SJCRH30 (cell line): Measurements from ENCODE around the gene GLO1. TPM values are rescaled to one million over a fixed set of nuclear protein-coding genes. Genes with fewer than 3 reads are reported as not detected.

Source experiments
- DNase-seq, 2 experiments: peaks; one replicate each; pipeline ENCODE4 v3.0.0-alpha.2; 2015 to 2020
- H3K27ac ChIP-seq: fragments of 250-450 bp; sonication (Bioruptor Pico); 2 replicates; pipeline ENCODE4 v1.5.1; 2020; ENCODE audit warnings: mild to moderate bottlenecking, moderate library complexity
- H3K27me3 ChIP-seq: fragments of 250-450 bp; sonication (Bioruptor Pico); 2 replicates; pipeline ENCODE4 v1.5.1; 2020; ENCODE audit warnings: mild to moderate bottlenecking, moderate library complexity
- H3K36me3 ChIP-seq: fragments of 250-450 bp; sonication (Bioruptor Pico); 2 replicates; pipeline ENCODE4 v1.5.1; 2020; ENCODE audit warnings: mild to moderate bottlenecking, moderate library complexity
- H3K4me1 ChIP-seq: fragments of 250-450 bp; sonication (Bioruptor Pico); 2 replicates; pipeline ENCODE4 v1.5.1; 2020; ENCODE audit warnings: mild to moderate bottlenecking, moderate library complexity
- H3K4me3 ChIP-seq: fragments of 250-450 bp; sonication (Bioruptor Pico); 2 replicates; pipeline ENCODE4 v1.5.1; 2020; ENCODE audit warnings: mild to moderate bottlenecking, moderate library complexity
- H3K9me3 ChIP-seq: fragments of 250-450 bp; sonication (Bioruptor Pico); replicated peaks from 2 replicates; pipeline ENCODE4 v1.5.1; 2020; ENCODE audit warnings: mild to moderate bottlenecking, moderate library complexity
- total RNA-seq: library from RNA; depleted of rRNA; stranded (reverse); fragments of >200 nt; shearing (Covaris generic); gene quantifications from 2 replicates; pipeline ENCODE4 v1.2.3, GENCODE V29; 2014; rRNA removed

GLO1 gene
- total RNA-seq, 1 experiment from 2014 or later: 485 TPM

DNA sequence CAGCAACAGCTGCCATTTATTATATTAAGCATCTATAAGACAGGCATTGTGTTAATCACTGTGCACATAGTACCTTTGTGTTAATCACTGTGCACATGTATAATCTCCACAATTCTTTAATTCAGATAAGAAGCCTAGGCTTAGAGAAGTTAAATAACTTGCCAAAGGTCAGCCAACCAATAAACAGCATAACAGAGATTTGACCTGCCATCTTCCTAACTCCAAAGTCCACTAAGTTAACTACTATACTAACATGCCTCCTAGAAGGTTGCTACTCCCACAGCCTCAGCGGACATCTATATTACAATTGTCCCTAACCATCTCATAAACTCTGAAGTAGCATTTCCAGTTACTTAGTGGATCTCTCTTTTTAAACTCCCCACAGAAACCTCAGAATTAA, 66.9 kb downstream of the GLO1 start:
- no peak overlapping the region for H3K4me3 ChIP-seq
- H3K27ac ChIP-seq: no peak overlapping the region
- H3K27me3 ChIP-seq: no peaks in the 10 kb centered on the region
- DNase-seq: no peak
- 0 out of 2 replicates have a peak, but pooled peaks cover 2% of the 10 kb centered on the region for H3K4me1 ChIP-seq
- no peaks in the 10 kb centered on the region for H3K9me3 ChIP-seq
- no peaks in the 10 kb centered on the region for H3K36me3 ChIP-seq

DNA sequence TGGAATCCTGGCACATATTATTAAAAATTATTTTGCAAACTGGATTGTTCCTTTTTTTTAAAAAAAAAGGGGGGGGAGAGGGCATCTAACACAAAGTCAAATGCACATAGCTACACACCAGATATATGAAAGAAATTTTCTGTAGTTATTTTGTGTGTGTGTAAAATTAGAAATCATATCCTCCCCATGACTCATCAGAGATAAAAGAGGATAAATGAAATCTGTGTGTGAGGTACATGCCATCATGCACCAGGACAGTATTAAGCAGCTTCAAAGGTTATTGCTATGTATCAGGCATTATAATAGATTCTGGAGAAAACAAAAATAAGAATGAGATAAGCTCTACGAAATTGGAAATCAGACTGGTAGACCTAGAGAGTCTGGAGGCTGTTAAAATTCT, 68.4 kb downstream of the GLO1 start:
- H3K9me3 ChIP-seq: no peaks in the 10 kb centered on the region
- no peak overlapping the region for H3K27ac ChIP-seq
- H3K36me3 ChIP-seq: no peaks in the 10 kb centered on the region
- no peak for DNase-seq
- no peak overlapping the region for H3K4me3 ChIP-seq
- no peaks in the 10 kb centered on the region for H3K4me1 ChIP-seq
- H3K27me3 ChIP-seq: no peaks in the 10 kb centered on the region

DNA sequence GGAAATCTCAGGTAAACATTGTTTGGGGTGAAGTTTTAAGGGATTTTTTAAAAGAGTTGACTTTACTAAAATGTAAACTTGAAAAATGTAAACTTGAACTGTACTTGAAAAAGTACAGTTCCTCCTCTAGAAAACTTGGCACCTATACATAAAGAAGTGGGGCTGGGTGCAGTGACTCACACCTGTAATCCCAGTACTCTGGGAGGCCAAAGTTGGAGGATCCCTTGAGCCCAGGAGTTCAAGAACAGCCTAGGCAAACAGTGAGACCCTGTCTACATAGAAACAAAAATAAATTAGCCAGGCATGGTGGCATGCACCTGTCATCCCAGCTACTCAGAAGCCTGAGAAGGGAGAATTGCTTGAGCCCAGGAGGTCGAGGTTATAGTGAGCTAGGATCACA, 70.5 kb downstream of the GLO1 start:
- Histone ChIP-seq H3K9me3 (no peaks in the 10 kb centered on the region), H3K36me3 (no peaks in the 10 kb centered on the region), H3K27me3 (no peaks in the 10 kb centered on the region), H3K27ac (no peak overlapping the region), H3K4me3 (no peak overlapping the region), H3K4me1 (no peaks in the 10 kb centered on the region)
- DNase-seq: no peak

DNA sequence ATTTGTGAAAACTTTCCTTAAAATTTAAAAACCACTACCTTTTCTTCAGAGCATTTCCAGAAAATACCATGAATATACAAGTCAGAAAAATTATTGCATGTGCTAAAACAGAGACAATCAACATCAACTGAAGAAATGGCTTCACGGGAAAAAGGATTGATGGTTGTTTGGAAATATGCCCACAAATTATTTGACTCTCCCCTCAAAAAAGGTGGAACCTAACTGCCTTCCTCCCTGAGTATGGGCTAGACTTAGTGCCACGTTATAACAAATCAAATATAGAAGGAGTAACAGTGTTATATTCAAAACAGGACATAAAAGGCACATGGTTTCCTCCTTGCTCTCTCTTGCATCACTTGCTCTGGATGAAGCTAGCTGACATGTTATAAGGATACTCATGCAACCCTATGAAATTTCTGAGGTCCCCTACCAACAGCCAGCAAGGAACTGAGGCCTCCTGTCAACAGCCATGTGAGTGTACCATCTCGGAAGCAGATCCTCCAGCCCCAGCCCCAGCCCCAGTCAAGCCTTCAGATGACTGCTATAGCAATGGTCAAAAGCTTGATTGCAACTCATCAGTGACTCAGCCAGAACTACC, 71.7 kb downstream of the GLO1 start:
- H3K27ac ChIP-seq: no peak overlapping the region
- no peaks in the 10 kb centered on the region for H3K4me1 ChIP-seq
- no peaks in the 10 kb centered on the region for H3K9me3 ChIP-seq
- no peaks in the 10 kb centered on the region for H3K27me3 ChIP-seq
- H3K36me3 ChIP-seq: no peaks in the 10 kb centered on the region
- H3K4me3 ChIP-seq: no peak overlapping the region
- DNase-seq: no peak

Other genes starting within 250 kb of the GLO1 start
- 5.7 and 6.2 TPM in 2 replicates for gene BTBD9, start 63.2 kb downstream of the GLO1 start, total RNA-seq
- gene DNAH8, start 12.2 kb upstream of the GLO1 start, total RNA-seq: under 0.01 and 0.03 TPM in 2 replicates